Panc1 (cell line): ENCODE results near the gene SNRPD2. TPM values are rescaled to one million over a fixed set of nuclear protein-coding genes. Genes with fewer than 3 reads are reported as not detected.

ENCODE experiments used
- ATAC-seq: fragments of 200-7000 bp; cut with Tn5 transposase; 2 replicates; pipeline ENCODE4 v1.9.1; 2020; ENCODE audit warnings: mild to moderate bottlenecking, moderate library complexity
- BruUV-seq: library from RNA; stranded (reverse); fragments of 400-500 nt; replicated peaks from 2 replicates; lab custom pipeline; 2021; lab: Mats Ljungman, UMichigan
- CTCF ChIA-PET: fragments of 300-600 bp; sonication (Branson Sonifier 250); formaldehyde crosslinking; loops from one replicate; lab custom pipeline; 2022; ENCODE audit warnings: antibody characterized with exemption; lab: Charles Lee
- POLR2A ChIA-PET: fragments of 300-600 bp; sonication (Branson Sonifier 250); formaldehyde crosslinking; loops from one replicate; lab custom pipeline; 2022; ENCODE audit warnings: antibody characterized with exemption; lab: Charles Lee
- DNase-seq: peaks from one replicate; pipeline ENCODE4 v3.0.0-alpha.2; 2010; ENCODE audit warnings: low read depth, low spot score
- H3K27ac ChIP-seq: 2 replicates; pipeline ENCODE4 v1.5.1; 2011; ENCODE audit warnings: mild to moderate bottlenecking, low read length, inconsistent platforms
- H3K27me3 ChIP-seq: fragments of 200-500 bp; sonication (Bioruptor generic); 2 replicates; pipeline ENCODE4 v1.6.0; 2014; ENCODE audit warnings: low read length, inconsistent platforms; ENCODE audit not compliant: control insufficient read depth, insufficient read depth
- H3K36me3 ChIP-seq: fragments of 200-500 bp; sonication (Bioruptor generic); 2 replicates; pipeline ENCODE4 v1.5.1; 2014; ENCODE audit warnings: inconsistent platforms, mild to moderate bottlenecking, low read length, moderate library complexity; ENCODE audit not compliant: control insufficient read depth, insufficient read depth
- H3K4me1 ChIP-seq: 2 replicates; pipeline ENCODE4 v1.5.1; 2011; ENCODE audit warnings: inconsistent platforms, mild to moderate bottlenecking, low read length, moderate library complexity; ENCODE audit not compliant: control insufficient read depth, insufficient read depth
- H3K4me3 ChIP-seq, 2 experiments: 2 replicates each; pipeline ENCODE4 v1.5.1; 2011 to 2012; ENCODE audit warnings: low read depth in 2 of 2, low read length in 2 of 2, mild to moderate bottlenecking in 2 of 2, inconsistent platforms in 1 of 2, moderate library complexity in 1 of 2
- H3K9me3 ChIP-seq: fragments of 200-500 bp; sonication (Bioruptor generic); 2 replicates; pipeline ENCODE4 v1.5.1; 2014; ENCODE audit warnings: low read depth, mild to moderate bottlenecking, inconsistent platforms, low read length, moderate library complexity; ENCODE audit not compliant: control insufficient read depth, insufficient read depth
- POLR2AphosphoS5 ChIP-seq: IDR thresholded peaks from 2 replicates; pipeline ENCODE4 v1.6.1; 2012; ENCODE audit warnings: mild to moderate bottlenecking, low read depth, low read length, moderate library complexity
- SIN3A ChIP-seq: IDR thresholded peaks from 2 replicates; pipeline ENCODE4 v1.6.1; 2012; ENCODE audit warnings: low read depth, mild to moderate bottlenecking, low read length, moderate library complexity, borderline replicate concordance; ENCODE audit not compliant: insufficient read depth
- TCF7L2 ChIP-seq: IDR thresholded peaks from 2 replicates; pipeline ENCODE4 v1.6.1; 2011; ENCODE audit warnings: mild to moderate bottlenecking, low read depth, low read length, inconsistent platforms
- in situ Hi-C: cut with HindIII; loops from 2 replicates; pipeline ENCODE4 v1.10.0; 2016; ENCODE audit warnings: low sequenced_read_pairs, low pct_unique_long_range_greater_than_20kb
- intact Hi-C: fragments of 100-400 bp; cut with micrococcal nuclease; formaldehyde crosslinking; loops from one replicate; pipeline ENCODE4 v1.10.0; 2022; ENCODE audit not compliant: unreplicated experiment
- total RNA-seq: library from RNA; stranded (reverse); gene quantifications from one replicate; pipeline ENCODE4 v1.2.1, GENCODE V29; 2021; ENCODE audit not compliant: unreplicated experiment
- TF ChIP-seq, protein P1 (sequence below), 2 experiments: IDR thresholded peaks; 2 replicates each; pipeline ENCODE4 v1.6.1; 2011 to 2012; ENCODE audit warnings: low read depth in 2 of 2, control low read depth in 1 of 2, low read length in 1 of 2, mild to moderate bottlenecking in 1 of 2, moderate library complexity in 1 of 2; ENCODE audit not compliant: insufficient read depth in 1 of 2
- TF ChIP-seq, protein P2 (sequence below): fragments of 450-650 bp; IDR thresholded peaks from 2 replicates; pipeline ENCODE4 v1.5.1; 2017; ENCODE audit warnings: mild to moderate bottlenecking

SNRPD2 gene
- total RNA-seq, 1 experiment from 2014 or later: 496 TPM

DNA sequence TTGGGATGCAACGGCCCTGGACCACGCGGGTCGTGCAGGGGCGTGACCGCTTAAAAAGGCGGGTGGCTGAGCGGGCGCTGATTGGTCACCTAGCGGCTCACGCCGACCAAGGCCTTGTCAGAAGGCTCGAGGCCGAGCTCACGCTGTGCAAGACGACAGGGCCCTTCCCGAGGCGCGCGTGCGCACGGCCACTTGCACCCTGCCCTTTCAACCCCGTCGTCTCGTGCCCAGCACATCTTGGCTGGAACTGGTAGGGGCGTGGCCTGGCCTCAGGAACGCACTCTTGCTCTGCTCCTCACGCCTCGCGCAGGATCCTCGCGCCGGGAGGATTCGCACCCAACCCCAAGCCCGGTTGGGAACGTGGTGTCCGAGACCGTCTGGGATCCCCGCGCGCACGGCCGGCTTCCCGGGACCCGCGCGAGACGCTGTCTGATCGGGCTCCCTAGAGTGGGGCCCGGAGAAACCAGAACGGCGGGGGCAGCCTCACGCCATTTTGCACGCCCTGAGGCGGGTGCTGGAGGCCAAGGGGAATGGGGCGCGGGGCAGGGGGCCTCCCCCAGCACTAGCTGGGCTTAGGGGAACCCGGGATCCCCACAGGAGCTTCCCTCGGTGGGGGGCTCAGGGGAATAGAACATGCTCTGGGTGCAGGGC lies 41.5 kb upstream of the SNRPD2 start, which contains the start of gene MEIOSIN:
TSS of gene MEIOSIN (plus strand) at position 280 of the 651 bp plus-strand sequence. CDS start 1,938 bp downstream, outside the sequence.
- in situ Hi-C loops: no loop called here

DNA sequence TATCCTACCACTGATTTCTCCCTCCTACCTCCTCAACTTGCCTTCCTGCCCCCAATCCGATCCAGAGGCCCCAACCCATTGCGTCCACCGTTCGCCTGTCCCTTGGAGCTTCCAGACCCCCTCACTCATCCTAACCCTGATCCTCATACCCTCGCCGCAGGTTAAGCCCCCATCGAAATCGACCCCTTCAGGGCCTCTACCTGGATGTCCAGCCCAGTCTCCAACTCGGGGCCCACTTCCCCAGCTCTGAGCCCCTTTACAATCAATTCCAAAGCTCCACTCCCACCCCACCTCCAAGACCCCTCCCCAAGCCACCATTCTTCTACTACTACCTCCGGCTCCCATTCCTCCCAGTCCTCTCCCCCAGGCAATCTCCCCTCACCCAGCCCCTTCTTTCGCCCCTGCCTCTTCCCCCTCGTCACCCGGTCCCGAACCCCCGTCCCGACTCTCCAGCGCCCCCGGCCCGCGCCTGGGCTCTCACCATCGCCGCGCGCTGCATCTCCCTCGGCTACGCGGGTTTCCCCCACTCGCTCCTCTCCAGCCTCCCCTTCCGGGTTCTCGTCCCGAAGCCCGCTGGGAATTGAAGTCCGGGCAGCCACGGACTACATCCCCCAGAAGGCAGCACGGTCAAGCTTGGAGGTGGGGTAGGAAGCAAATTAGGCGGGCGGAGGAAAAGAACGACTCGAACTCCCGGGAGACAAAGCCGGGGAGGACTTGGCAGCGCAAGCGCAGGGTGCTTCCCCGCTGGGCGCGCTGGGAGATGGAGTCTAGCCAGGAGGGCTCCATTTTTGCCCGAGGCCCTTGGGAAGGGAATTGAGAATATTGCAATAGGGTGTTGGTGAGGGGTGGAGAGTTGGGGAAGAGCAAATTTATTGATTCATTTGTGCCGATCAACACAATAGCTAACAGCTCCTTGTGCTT lies 38.9 kb upstream of the SNRPD2 start, which contains the start of gene FBXO46:
TSS of gene FBXO46 (minus strand) at position 529 of the 921 bp plus-strand sequence. CDS start 17,401 bp downstream, outside the sequence.
- ChIA-PET CTCF (interaction anchor here (0.5 kb wide), 1 partner anchor 15 kb away, joined by 3 read pairs; no protein-coding TSS in a partner anchor), POLR2A (interaction anchor here (0.7 kb wide), 2 partner anchors 38 to 1965 kb away, joined by 3 to 6 read pairs; partner anchors contain the start of gene SIX5)
- ATAC-seq (peak; percentile 99), DNase-seq (peak; percentile 80)
- H3K9me3 ChIP-seq: no peaks in the 10 kb centered on the region
- H3K4me1 ChIP-seq: no peaks in the 10 kb centered on the region
- peak within 1 kb of the TSS; percentile 85 for H3K27ac ChIP-seq
- in situ Hi-C loops: no loop called here
- H3K4me3 ChIP-seq: peak within 1 kb of the TSS; percentile 76 to 84
- intact Hi-C loops: no loop called here
- peak; percentile 69; the same call in 1 of the 2 replicates for TF ChIP-seq POLR2AphosphoS5
- TF ChIP-seq, protein P1, sequence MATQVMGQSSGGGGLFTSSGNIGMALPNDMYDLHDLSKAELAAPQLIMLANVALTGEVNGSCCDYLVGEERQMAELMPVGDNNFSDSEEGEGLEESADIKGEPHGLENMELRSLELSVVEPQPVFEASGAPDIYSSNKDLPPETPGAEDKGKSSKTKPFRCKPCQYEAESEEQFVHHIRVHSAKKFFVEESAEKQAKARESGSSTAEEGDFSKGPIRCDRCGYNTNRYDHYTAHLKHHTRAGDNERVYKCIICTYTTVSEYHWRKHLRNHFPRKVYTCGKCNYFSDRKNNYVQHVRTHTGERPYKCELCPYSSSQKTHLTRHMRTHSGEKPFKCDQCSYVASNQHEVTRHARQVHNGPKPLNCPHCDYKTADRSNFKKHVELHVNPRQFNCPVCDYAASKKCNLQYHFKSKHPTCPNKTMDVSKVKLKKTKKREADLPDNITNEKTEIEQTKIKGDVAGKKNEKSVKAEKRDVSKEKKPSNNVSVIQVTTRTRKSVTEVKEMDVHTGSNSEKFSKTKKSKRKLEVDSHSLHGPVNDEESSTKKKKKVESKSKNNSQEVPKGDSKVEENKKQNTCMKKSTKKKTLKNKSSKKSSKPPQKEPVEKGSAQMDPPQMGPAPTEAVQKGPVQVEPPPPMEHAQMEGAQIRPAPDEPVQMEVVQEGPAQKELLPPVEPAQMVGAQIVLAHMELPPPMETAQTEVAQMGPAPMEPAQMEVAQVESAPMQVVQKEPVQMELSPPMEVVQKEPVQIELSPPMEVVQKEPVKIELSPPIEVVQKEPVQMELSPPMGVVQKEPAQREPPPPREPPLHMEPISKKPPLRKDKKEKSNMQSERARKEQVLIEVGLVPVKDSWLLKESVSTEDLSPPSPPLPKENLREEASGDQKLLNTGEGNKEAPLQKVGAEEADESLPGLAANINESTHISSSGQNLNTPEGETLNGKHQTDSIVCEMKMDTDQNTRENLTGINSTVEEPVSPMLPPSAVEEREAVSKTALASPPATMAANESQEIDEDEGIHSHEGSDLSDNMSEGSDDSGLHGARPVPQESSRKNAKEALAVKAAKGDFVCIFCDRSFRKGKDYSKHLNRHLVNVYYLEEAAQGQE (IDR thresholded peaks at IDR 0.05; ENCODE audit: insufficient read depth in 1 of 2, low read depth in 2 of 2, low read length in 1 of 2): no peak
- peak; percentile 61; the same call in 1 of the 2 replicates for TF ChIP-seq SIN3A
- H3K36me3 ChIP-seq: peaks cover 2% of the 10 kb centered on the region; the same call in 1 of the 2 replicates
- H3K27me3 ChIP-seq: no peaks in the 10 kb centered on the region
- BruUV-seq: no TSS peak

More for the DNA sequence above, 41.5 kb upstream of the SNRPD2 start, which contains the start of gene MEIOSIN:
- ChIA-PET CTCF (interaction anchor here (0.6 kb wide), 1 partner anchor 118 kb away, joined by 7 read pairs; no protein-coding TSS in a partner anchor), POLR2A (no interaction called here)
- no peaks in the 10 kb centered on the region for H3K27me3 ChIP-seq
- no peaks in the 10 kb centered on the region for H3K4me1 ChIP-seq
- no peak within 1 kb of the TSS for H3K4me3 ChIP-seq
- no peak for DNase-seq
- peaks cover 2% of the 10 kb centered on the region; the same call in 1 of the 2 replicates for H3K36me3 ChIP-seq
- no TSS peak for BruUV-seq
- TF ChIP-seq TCF7L2 (no peak), SIN3A (no peak), POLR2AphosphoS5 (no peak)
- TF ChIP-seq, protein P2, sequence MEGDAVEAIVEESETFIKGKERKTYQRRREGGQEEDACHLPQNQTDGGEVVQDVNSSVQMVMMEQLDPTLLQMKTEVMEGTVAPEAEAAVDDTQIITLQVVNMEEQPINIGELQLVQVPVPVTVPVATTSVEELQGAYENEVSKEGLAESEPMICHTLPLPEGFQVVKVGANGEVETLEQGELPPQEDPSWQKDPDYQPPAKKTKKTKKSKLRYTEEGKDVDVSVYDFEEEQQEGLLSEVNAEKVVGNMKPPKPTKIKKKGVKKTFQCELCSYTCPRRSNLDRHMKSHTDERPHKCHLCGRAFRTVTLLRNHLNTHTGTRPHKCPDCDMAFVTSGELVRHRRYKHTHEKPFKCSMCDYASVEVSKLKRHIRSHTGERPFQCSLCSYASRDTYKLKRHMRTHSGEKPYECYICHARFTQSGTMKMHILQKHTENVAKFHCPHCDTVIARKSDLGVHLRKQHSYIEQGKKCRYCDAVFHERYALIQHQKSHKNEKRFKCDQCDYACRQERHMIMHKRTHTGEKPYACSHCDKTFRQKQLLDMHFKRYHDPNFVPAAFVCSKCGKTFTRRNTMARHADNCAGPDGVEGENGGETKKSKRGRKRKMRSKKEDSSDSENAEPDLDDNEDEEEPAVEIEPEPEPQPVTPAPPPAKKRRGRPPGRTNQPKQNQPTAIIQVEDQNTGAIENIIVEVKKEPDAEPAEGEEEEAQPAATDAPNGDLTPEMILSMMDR: no peak
- TF ChIP-seq, protein P1 (IDR thresholded peaks at IDR 0.05; ENCODE audit: insufficient read depth in 1 of 2, low read depth in 2 of 2, low read length in 1 of 2): no peak
- H3K27ac ChIP-seq: no peak within 1 kb of the TSS
- no peak for ATAC-seq
- intact Hi-C loops: no loop called here
- H3K9me3 ChIP-seq: no peaks in the 10 kb centered on the region
